DND-41 (cell line): Measurements from ENCODE around the gene MPO.

Experiments used
- ATAC-seq: fragments of 200-7000 bp; cut with Tn5 transposase; 3 replicates; pipeline ENCODE4 v1.9.1; 2021; ENCODE audit warnings: low read depth; ENCODE audit not compliant: insufficient read depth
- DNase-seq: peaks from one replicate; pipeline ENCODE4 v3.0.0-alpha.2; 2020
- H2AFZ ChIP-seq: 2 replicates; pipeline ENCODE4 v1.6.0; 2012; ENCODE audit warnings: low read depth, low read length
- H3K27ac ChIP-seq: 2 replicates; pipeline ENCODE4 v1.5.1; 2012; ENCODE audit warnings: low read length, inconsistent platforms
- H3K27me3 ChIP-seq: fragments of 200-600 bp; sonication (generic); 2 replicates; pipeline ENCODE4 v1.6.0; 2012; ENCODE audit warnings: low read length, mild to moderate bottlenecking, inconsistent platforms; ENCODE audit not compliant: insufficient read depth, poor library complexity
- H3K36me3 ChIP-seq: 2 replicates; pipeline ENCODE4 v1.5.1; 2012; ENCODE audit warnings: low read length, inconsistent platforms; ENCODE audit not compliant: insufficient read depth
- H3K4me1 ChIP-seq: 2 replicates; pipeline ENCODE4 v1.5.1; 2012; ENCODE audit warnings: mild to moderate bottlenecking, low read length; ENCODE audit not compliant: insufficient read depth
- H3K4me2 ChIP-seq: 2 replicates; pipeline ENCODE4 v1.6.0; 2012; ENCODE audit warnings: mild to moderate bottlenecking, moderate library complexity, low read length, inconsistent platforms; ENCODE audit not compliant: insufficient read depth
- H3K4me3 ChIP-seq, 2 experiments: fragments of 200-600 bp in 1 of 2; shearing (Covaris generic) in 1 of 2; 2 replicates each; pipeline ENCODE4 v1.5.1; 2012 to 2016; ENCODE audit warnings: inconsistent platforms in 2 of 2, low read length in 2 of 2, mild to moderate bottlenecking in 2 of 2, low read depth in 1 of 2, moderate library complexity in 1 of 2
- H3K79me2 ChIP-seq: 2 replicates; pipeline ENCODE4 v1.6.0; 2012; ENCODE audit warnings: low read length, inconsistent platforms; ENCODE audit not compliant: insufficient read depth
- H3K9ac ChIP-seq: 2 replicates; pipeline ENCODE4 v1.6.0; 2012; ENCODE audit warnings: low read depth, mild to moderate bottlenecking, inconsistent platforms, low read length, moderate library complexity
- H3K9me3 ChIP-seq: 2 replicates; pipeline ENCODE4 v1.5.1; 2012; ENCODE audit warnings: low read length, moderate library complexity, mild to moderate bottlenecking, inconsistent platforms; ENCODE audit not compliant: insufficient read depth, severe bottlenecking
- H4K20me1 ChIP-seq: 2 replicates; pipeline ENCODE4 v1.6.0; 2012; ENCODE audit warnings: low read length; ENCODE audit not compliant: insufficient read depth
- EZH2 ChIP-seq: IDR thresholded peaks from 3 replicates; pipeline ENCODE4 v1.6.1; 2012; ENCODE audit warnings: borderline replicate concordance, low read depth, mild to moderate bottlenecking, moderate library complexity, low read length, inconsistent platforms; ENCODE audit not compliant: severe bottlenecking
- TF ChIP-seq, protein P1 (sequence below): IDR thresholded peaks from 2 replicates; pipeline ENCODE4 v1.5.1; 2012; ENCODE audit warnings: borderline replicate concordance, low read length, moderate library complexity, mild to moderate bottlenecking; ENCODE audit not compliant: poor library complexity, severe bottlenecking; ENCODE audit errors: extremely low read depth

The MPO gene

DNA sequence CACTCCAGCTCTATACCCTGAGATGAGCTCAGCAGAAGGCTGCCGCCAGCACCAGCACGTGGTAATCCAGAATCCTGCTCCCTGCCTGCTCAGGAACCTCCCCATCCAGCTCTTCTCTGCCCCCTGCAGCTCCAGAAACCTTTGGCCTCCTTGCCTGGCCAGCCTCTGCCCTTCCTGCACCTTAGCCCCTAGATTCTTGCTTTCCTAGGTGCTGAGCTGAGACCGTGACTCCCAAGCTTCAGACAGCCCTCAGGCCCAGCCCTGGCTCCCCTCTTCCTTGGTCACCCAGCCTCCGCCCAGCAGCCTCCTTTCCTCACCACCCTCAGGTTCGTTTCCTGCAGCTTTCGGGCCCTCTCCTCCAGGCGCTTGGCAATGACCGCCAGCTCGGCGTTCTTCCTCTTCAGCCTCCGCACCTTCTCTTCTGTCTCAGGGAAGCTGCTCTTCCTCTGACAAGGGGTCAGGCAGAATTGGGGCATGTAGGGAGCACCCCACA is 45.3 kb upstream of the MPO start:
- no peak overlapping the region for H3K4me3 ChIP-seq
- H3K4me1 ChIP-seq = peaks cover 32% of the 10 kb centered on the region
- peaks cover 30% of the 10 kb centered on the region for H3K36me3 ChIP-seq
- H3K9me3 ChIP-seq = no peaks in the 10 kb centered on the region
- no peak for ATAC-seq
- no peak overlapping the region for H2AFZ ChIP-seq
- H3K9ac ChIP-seq = no peak overlapping the region
- DNase-seq = peak; percentile 39
- no peak overlapping the region for H3K4me2 ChIP-seq
- peaks cover 19% of the 10 kb centered on the region for H3K79me2 ChIP-seq
- peak overlapping the region; percentile 7; the same call in 1 of the 2 replicates for H3K27ac ChIP-seq
- no peaks in the 10 kb centered on the region for H3K27me3 ChIP-seq
- peaks cover 50% of the 10 kb centered on the region for H4K20me1 ChIP-seq
- no peak for TF ChIP-seq EZH2
- TF ChIP-seq, protein P1, sequence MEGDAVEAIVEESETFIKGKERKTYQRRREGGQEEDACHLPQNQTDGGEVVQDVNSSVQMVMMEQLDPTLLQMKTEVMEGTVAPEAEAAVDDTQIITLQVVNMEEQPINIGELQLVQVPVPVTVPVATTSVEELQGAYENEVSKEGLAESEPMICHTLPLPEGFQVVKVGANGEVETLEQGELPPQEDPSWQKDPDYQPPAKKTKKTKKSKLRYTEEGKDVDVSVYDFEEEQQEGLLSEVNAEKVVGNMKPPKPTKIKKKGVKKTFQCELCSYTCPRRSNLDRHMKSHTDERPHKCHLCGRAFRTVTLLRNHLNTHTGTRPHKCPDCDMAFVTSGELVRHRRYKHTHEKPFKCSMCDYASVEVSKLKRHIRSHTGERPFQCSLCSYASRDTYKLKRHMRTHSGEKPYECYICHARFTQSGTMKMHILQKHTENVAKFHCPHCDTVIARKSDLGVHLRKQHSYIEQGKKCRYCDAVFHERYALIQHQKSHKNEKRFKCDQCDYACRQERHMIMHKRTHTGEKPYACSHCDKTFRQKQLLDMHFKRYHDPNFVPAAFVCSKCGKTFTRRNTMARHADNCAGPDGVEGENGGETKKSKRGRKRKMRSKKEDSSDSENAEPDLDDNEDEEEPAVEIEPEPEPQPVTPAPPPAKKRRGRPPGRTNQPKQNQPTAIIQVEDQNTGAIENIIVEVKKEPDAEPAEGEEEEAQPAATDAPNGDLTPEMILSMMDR = peak; percentile 6

DNA sequence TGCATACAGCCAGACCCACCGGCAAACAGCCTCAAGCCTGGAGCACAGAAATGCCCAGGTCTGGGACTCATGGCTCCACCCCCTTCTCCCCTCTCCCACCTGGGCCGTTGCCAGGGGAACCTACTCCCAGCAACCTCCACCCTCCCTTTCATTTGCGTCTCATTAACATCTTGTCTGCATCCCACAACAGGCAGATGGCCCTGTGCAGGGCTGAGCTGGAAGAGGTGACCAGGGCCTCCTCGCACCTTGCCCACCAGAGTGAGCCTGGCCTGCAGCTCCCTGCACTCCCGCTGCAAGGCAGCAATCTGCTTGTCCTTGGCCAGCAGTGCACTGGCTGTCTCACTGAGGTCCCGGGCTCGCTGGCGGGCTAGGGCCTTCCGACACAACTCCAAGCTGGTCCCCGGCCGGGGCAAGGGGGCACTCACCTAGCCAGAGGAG is 44.6 kb upstream of the MPO start:
- DNase-seq (peak; percentile 38), ATAC-seq (no peak)
- Histone ChIP-seq H3K9me3 (no peaks in the 10 kb centered on the region), H4K20me1 (peaks cover 42% of the 10 kb centered on the region), H3K27ac (no peak overlapping the region), H3K4me1 (peaks cover 32% of the 10 kb centered on the region), H3K27me3 (no peaks in the 10 kb centered on the region), H3K79me2 (peaks cover 12% of the 10 kb centered on the region), H3K36me3 (peaks cover 23% of the 10 kb centered on the region), H3K9ac (no peak overlapping the region), H3K4me2 (no peak overlapping the region), H3K4me3 (no peak overlapping the region), H2AFZ (no peak overlapping the region)
- TF ChIP-seq, protein P1 = no peak
- no peak for TF ChIP-seq EZH2

DNA sequence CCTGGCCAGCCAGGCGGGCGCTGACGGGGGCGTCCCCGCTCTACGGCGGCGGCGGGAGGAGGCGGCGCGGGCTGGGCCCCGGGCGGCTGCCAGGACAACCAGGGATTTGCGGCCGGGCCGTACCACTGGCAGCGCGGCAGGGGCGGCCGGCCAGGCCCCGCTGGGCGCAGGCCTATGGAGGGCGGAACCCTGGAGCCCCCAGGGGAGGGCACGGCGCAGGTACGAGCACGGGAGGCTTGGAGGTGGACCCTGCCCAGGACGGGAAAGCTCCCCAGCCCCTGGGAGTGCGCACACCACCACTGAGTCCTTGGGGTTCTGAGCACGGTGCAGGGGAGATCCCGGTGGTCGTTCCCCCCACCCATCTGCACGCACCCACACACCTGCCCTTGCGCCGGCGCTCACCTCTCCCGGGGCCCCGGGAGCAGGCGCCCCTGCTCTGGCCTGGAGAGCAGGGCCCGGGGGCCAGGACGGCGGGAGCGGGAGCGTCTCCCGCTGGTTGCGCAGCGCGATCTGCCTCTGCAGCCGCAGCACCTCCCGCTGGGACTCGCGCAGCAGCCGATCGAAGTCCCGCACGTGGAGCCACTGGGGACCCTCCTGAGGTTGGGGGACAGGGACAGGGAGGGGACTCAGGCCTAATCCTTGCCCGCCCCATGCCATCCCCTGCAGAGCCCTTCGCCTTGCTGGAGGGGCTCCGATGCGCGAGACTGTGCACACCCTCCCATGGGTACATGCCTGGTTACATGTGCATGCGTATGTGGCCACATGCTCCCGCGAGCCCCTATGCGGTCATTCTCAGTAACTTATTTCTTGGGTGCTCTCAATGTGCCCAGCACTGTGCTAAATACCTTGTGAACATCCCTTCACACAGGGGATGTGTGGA is 43.9 kb upstream of the MPO start:
- H3K79me2 ChIP-seq = peaks cover 6% of the 10 kb centered on the region
- TF ChIP-seq EZH2 = no peak
- TF ChIP-seq, protein P1 = no peak
- peaks cover 36% of the 10 kb centered on the region for H4K20me1 ChIP-seq
- H3K4me3 ChIP-seq = no peak overlapping the region
- no peaks in the 10 kb centered on the region for H3K9me3 ChIP-seq
- peaks cover 16% of the 10 kb centered on the region for H3K36me3 ChIP-seq
- no peak overlapping the region for H3K27ac ChIP-seq
- ATAC-seq (no peak), DNase-seq (peak; percentile 25)
- H2AFZ ChIP-seq = no peak overlapping the region
- H3K9ac ChIP-seq = no peak overlapping the region
- H3K27me3 ChIP-seq = no peaks in the 10 kb centered on the region
- H3K4me1 ChIP-seq = peaks cover 29% of the 10 kb centered on the region
- no peak overlapping the region for H3K4me2 ChIP-seq
